ENCODE measurements around the gene KRTAP13-2. TPM values are rescaled to one million over a fixed set of nuclear protein-coding genes. Genes with fewer than 3 reads are reported as not detected.
A peak's percentile ranks its signal among the peaks of the same experiment; 100 is the strongest.

KRTAP13-2 gene
- total RNA-seq, 1 experiment from 2014 or later, result not detected

DNA sequence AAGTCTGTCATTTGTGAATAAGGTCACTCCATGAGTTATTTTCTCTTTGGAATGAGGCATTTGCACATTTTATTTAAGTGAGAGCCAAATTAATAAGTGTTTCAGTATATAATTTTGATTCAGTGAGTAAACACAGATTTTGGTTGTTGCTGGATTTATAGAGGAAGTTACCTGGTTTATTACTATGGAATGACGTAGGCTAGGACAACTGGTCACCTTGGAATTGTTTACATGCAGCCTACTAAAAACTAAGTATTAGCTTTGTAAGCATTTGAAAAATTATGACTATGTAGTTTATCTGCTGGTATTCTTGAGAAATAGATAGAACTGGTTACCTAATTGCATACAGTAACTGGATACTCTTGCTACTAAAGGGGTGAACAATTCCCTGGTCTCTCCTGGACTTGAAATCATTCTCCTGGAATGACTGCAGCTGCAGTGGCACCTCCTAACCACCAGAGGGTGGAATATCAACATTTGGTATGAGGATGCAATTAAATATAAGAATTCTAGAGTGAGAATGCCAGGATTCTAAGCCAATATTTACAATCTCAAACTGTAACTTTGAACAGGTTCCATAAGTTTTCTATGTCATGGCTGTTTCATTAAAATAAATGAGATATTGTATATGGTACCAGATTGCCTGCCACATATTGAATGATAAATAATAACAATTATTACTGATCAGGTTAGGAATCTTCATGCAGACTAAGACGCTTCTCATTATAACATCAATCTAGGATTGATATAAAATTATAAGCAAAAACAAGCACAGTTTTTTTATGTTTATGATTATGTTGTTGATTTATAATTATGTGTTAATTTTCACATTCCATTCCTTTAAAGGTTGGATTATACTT is 31.1 kb downstream of the KRTAP13-2 start:
- Mint-ChIP-seq H3K4me3 (no peak overlapping the region), H3K27me3 (ENCODE audit: low read depth) (no peaks in the 10 kb centered on the region), H3K27ac (no peak overlapping the region), H3K36me3 (no peaks in the 10 kb centered on the region), H3K9me3 (peaks cover 9% of the 10 kb centered on the region), H3K4me1 (no peaks in the 10 kb centered on the region)
- ATAC-seq (peak; percentile 70), DNase-seq (ENCODE audit: low spot score) (peak; percentile 58)
- POLR2A ChIA-PET, result no interaction called here
- TF ChIP-seq NR2C2 (CRISPR knock-in tag; IDR thresholded peaks at IDR 0.05), result no peak
- TF ChIP-seq, protein P1, sequence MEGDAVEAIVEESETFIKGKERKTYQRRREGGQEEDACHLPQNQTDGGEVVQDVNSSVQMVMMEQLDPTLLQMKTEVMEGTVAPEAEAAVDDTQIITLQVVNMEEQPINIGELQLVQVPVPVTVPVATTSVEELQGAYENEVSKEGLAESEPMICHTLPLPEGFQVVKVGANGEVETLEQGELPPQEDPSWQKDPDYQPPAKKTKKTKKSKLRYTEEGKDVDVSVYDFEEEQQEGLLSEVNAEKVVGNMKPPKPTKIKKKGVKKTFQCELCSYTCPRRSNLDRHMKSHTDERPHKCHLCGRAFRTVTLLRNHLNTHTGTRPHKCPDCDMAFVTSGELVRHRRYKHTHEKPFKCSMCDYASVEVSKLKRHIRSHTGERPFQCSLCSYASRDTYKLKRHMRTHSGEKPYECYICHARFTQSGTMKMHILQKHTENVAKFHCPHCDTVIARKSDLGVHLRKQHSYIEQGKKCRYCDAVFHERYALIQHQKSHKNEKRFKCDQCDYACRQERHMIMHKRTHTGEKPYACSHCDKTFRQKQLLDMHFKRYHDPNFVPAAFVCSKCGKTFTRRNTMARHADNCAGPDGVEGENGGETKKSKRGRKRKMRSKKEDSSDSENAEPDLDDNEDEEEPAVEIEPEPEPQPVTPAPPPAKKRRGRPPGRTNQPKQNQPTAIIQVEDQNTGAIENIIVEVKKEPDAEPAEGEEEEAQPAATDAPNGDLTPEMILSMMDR (IDR thresholded peaks at IDR 0.05), result peak; percentile 82
- CTCF ChIA-PET, result interaction anchor here (0.6 to 2.3 kb wide), 6 partner anchors 9 to 123 kb away, joined by 3 to 12 read pairs (median 8); no protein-coding TSS in a partner anchor

DNA sequence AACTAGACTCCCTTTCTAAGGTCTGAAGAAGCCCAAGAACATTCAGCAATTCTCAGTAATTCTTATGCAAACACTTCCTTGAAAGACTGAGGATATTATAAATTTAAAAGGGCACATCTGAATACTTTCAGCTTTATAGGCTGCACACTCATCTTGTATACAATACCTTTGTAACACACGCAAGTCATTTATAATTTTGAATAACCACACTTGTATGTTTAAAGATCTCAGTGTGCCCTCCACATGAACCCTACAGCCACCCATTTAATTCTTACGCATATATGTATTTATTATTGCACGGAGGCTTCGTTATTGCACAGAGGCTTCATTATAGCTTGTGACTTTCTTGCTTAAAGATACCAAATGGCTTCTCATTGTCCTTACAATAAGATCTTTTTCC is 33.4 kb downstream of the KRTAP13-2 start:
- H3K27me3 Mint-ChIP-seq (ENCODE audit: low read depth), result no peaks in the 10 kb centered on the region
- H3K9me3 Mint-ChIP-seq, result no peaks in the 10 kb centered on the region
- no peaks in the 10 kb centered on the region for H3K36me3 Mint-ChIP-seq
- POLR2A ChIA-PET, result no interaction called here
- CTCF ChIA-PET, result interaction anchor here (1.3 to 2.3 kb wide), 2 partner anchors 26 to 70 kb away, joined by 3 to 9 read pairs; no protein-coding TSS in a partner anchor
- H3K27ac Mint-ChIP-seq, result no peak overlapping the region
- no peak overlapping the region for H3K4me3 Mint-ChIP-seq
- no peak for ATAC-seq
- H3K4me1 Mint-ChIP-seq, result no peaks in the 10 kb centered on the region
- TF ChIP-seq OVOL2 (CRISPR knock-in tag; IDR thresholded peaks at IDR 0.05; ENCODE audit: borderline replicate concordance) (no peak), NFATC4 (CRISPR knock-in tag; IDR thresholded peaks at IDR 0.05) (no peak), TCF7 (CRISPR knock-in tag; IDR thresholded peaks at IDR 0.05; ENCODE audit: low read depth) (no peak), FOXP1 (CRISPR knock-in tag; IDR thresholded peaks at IDR 0.05; ENCODE audit: borderline replicate concordance) (no peak), TEAD4 (CRISPR knock-in tag; IDR thresholded peaks at IDR 0.05) (no peak), ZNF416 (CRISPR knock-in tag; IDR thresholded peaks at IDR 0.05) (no peak), JUN (CRISPR knock-in tag; IDR thresholded peaks at IDR 0.05) (no peak), NFYB (CRISPR knock-in tag; conservative IDR thresholded peaks at IDR 0.05; ENCODE audit: low read depth) (no peak), GTF2I (CRISPR knock-in tag; conservative IDR thresholded peaks at IDR 0.05) (no peak), SMAD3 (CRISPR knock-in tag; IDR thresholded peaks at IDR 0.05; ENCODE audit: borderline replicate concordance) (no peak), ZNF317 (CRISPR knock-in tag; IDR thresholded peaks at IDR 0.05; ENCODE audit: borderline replicate concordance, low read depth) (no peak), FOXJ3 (CRISPR knock-in tag; IDR thresholded peaks at IDR 0.05; ENCODE audit: borderline replicate concordance) (no peak), EMX1 (CRISPR knock-in tag; IDR thresholded peaks at IDR 0.05) (no peak), HMGA2 (CRISPR knock-in tag; IDR thresholded peaks at IDR 0.05) (no peak)
- TF ChIP-seq, protein P2, sequence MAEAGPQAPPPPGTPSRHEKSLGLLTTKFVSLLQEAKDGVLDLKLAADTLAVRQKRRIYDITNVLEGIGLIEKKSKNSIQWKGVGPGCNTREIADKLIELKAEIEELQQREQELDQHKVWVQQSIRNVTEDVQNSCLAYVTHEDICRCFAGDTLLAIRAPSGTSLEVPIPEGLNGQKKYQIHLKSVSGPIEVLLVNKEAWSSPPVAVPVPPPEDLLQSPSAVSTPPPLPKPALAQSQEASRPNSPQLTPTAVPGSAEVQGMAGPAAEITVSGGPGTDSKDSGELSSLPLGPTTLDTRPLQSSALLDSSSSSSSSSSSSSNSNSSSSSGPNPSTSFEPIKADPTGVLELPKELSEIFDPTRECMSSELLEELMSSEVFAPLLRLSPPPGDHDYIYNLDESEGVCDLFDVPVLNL (CRISPR knock-in tag; IDR thresholded peaks at IDR 0.05; ENCODE audit: borderline replicate concordance, low read depth), result no peak
- TF ChIP-seq, protein P3, sequence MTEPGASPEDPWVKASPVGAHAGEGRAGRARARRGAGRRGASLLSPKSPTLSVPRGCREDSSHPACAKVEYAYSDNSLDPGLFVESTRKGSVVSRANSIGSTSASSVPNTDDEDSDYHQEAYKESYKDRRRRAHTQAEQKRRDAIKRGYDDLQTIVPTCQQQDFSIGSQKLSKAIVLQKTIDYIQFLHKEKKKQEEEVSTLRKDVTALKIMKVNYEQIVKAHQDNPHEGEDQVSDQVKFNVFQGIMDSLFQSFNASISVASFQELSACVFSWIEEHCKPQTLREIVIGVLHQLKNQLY (CRISPR knock-in tag; IDR thresholded peaks at IDR 0.05), result no peak
- TF ChIP-seq, protein P4, sequence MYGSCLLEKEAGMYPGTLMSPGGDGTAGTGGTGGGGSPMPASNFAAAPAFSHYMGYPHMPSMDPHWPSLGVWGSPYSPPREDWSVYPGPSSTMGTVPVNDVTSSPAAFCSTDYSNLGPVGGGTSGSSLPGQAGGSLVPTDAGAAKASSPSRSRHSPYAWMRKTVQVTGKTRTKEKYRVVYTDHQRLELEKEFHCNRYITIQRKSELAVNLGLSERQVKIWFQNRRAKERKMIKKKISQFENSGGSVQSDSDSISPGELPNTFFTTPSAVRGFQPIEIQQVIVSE (CRISPR knock-in tag; IDR thresholded peaks at IDR 0.05; ENCODE audit: borderline replicate concordance), result no peak
- TF ChIP-seq, protein P5, sequence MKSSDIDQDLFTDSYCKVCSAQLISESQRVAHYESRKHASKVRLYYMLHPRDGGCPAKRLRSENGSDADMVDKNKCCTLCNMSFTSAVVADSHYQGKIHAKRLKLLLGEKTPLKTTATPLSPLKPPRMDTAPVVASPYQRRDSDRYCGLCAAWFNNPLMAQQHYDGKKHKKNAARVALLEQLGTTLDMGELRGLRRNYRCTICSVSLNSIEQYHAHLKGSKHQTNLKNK (CRISPR knock-in tag; IDR thresholded peaks at IDR 0.05), result no peak
- TF ChIP-seq, protein P6, sequence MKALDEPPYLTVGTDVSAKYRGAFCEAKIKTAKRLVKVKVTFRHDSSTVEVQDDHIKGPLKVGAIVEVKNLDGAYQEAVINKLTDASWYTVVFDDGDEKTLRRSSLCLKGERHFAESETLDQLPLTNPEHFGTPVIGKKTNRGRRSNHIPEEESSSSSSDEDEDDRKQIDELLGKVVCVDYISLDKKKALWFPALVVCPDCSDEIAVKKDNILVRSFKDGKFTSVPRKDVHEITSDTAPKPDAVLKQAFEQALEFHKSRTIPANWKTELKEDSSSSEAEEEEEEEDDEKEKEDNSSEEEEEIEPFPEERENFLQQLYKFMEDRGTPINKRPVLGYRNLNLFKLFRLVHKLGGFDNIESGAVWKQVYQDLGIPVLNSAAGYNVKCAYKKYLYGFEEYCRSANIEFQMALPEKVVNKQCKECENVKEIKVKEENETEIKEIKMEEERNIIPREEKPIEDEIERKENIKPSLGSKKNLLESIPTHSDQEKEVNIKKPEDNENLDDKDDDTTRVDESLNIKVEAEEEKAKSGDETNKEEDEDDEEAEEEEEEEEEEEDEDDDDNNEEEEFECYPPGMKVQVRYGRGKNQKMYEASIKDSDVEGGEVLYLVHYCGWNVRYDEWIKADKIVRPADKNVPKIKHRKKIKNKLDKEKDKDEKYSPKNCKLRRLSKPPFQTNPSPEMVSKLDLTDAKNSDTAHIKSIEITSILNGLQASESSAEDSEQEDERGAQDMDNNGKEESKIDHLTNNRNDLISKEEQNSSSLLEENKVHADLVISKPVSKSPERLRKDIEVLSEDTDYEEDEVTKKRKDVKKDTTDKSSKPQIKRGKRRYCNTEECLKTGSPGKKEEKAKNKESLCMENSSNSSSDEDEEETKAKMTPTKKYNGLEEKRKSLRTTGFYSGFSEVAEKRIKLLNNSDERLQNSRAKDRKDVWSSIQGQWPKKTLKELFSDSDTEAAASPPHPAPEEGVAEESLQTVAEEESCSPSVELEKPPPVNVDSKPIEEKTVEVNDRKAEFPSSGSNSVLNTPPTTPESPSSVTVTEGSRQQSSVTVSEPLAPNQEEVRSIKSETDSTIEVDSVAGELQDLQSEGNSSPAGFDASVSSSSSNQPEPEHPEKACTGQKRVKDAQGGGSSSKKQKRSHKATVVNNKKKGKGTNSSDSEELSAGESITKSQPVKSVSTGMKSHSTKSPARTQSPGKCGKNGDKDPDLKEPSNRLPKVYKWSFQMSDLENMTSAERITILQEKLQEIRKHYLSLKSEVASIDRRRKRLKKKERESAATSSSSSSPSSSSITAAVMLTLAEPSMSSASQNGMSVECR (CRISPR knock-in tag; IDR thresholded peaks at IDR 0.05; ENCODE audit: borderline replicate concordance), result no peak
- no peak for DNase-seq (ENCODE audit: low spot score)

Data from WTC11 (cell line).